MM.1S (cell line): ENCODE results near the gene OBSCN.

Source experiments
- CTCF ChIP-seq: fragments of 300-600 bp; sonication (generic); IDR thresholded peaks from 2 replicates; pipeline ENCODE4 v1.5.1; 2016; ENCODE audit warnings: antibody characterized with exemption, low read length, mixed read lengths
- EZH2 ChIP-seq: fragments of 300-600 bp; sonication (generic); optimal IDR thresholded peaks from 2 replicates; pipeline ENCODE3; 2017; ENCODE audit warnings: low read depth, mild to moderate bottlenecking, antibody characterized with exemption, low read length, mixed read lengths
- EZH2phosphoT487 ChIP-seq: fragments of 300-600 bp; sonication (generic); IDR thresholded peaks from 2 replicates; pipeline ENCODE4 v1.6.1; 2018; ENCODE audit warnings: antibody characterized with exemption, low read length

GRCh38 chr1:228335406-228336307 is 127.8 kb downstream of the OBSCN start:
- no peak for TF ChIP-seq CTCF
- no peak for TF ChIP-seq EZH2
- no peak for TF ChIP-seq EZH2phosphoT487
